Kidney epithelial cell (primary cell): ENCODE results near the gene ERICH6B. TPM values are rescaled to one million over a fixed set of nuclear protein-coding genes. Genes with fewer than 3 reads are reported as not detected.

Source experiments
- DNase-seq: peaks from one replicate; pipeline ENCODE4 v3.0.0-alpha.2; 2010; ENCODE audit warnings: low read depth
- H3K27me3 ChIP-seq: 2 replicates; pipeline ENCODE4 v1.6.0; 2011; ENCODE audit warnings: low read length; ENCODE audit not compliant: control insufficient read depth, insufficient read depth
- H3K36me3 ChIP-seq: 2 replicates; pipeline ENCODE4 v1.5.1; 2011; ENCODE audit warnings: low read length; ENCODE audit not compliant: control insufficient read depth, insufficient read depth
- H3K4me3 ChIP-seq: 2 replicates; pipeline ENCODE4 v1.5.1; 2011; ENCODE audit warnings: low read depth, mild to moderate bottlenecking, control low read depth, low read length
- CTCF ChIP-seq: IDR thresholded peaks from 2 replicates; pipeline ENCODE4 v1.5.1; 2011; ENCODE audit warnings: mild to moderate bottlenecking, moderate library complexity, low read length, control low read depth, inconsistent platforms; ENCODE audit not compliant: insufficient read depth, poor library complexity, severe bottlenecking
- total RNA-seq: library from RNA; depleted of rRNA; stranded (reverse); fragments of >200 nt; gene quantifications from 2 replicates; pipeline ENCODE4 v1.2.3, GENCODE V29; 2015

Gene ERICH6B
- total RNA-seq, 1 donor from 2014 or later: not detected

- no peak for DNase-seq
- no peak overlapping the region for H3K4me3 ChIP-seq
- no peak for TF ChIP-seq CTCF
- peaks cover 2% of the 10 kb centered on the region for H3K27me3 ChIP-seq
- H3K36me3 ChIP-seq: no peaks in the 10 kb centered on the region
Observed at GRCh38 chr13:45602183-45603170, 13.1 kb downstream of the ERICH6B start.

- H3K27me3 ChIP-seq: peaks cover 2% of the 10 kb centered on the region
- no peaks in the 10 kb centered on the region for H3K36me3 ChIP-seq
- no peak for DNase-seq
- H3K4me3 ChIP-seq: no peak overlapping the region
- TF ChIP-seq CTCF: no peak
Observed at GRCh38 chr13:45601680-45602079, 13.9 kb downstream of the ERICH6B start.

GRCh38 chr13:45598597-45598996 is 16.9 kb downstream of the ERICH6B start:
- no peak overlapping the region for H3K4me3 ChIP-seq
- no peaks in the 10 kb centered on the region for H3K36me3 ChIP-seq
- DNase-seq: no peak
- peaks cover 4% of the 10 kb centered on the region for H3K27me3 ChIP-seq
- no peak for TF ChIP-seq CTCF

- no peak for DNase-seq
- TF ChIP-seq CTCF: no peak
- no peak overlapping the region for H3K4me3 ChIP-seq
- H3K27me3 ChIP-seq: peaks cover 6% of the 10 kb centered on the region
- H3K36me3 ChIP-seq: no peaks in the 10 kb centered on the region
Observed at GRCh38 chr13:45596800-45597475, 18.6 kb downstream of the ERICH6B start.

GRCh38 chr13:45595965-45596364 is 19.6 kb downstream of the ERICH6B start:
- Histone ChIP-seq H3K36me3 (no peaks in the 10 kb centered on the region), H3K4me3 (no peak overlapping the region), H3K27me3 (peaks cover 6% of the 10 kb centered on the region)
- TF ChIP-seq CTCF: no peak
- DNase-seq: no peak
